ENCODE data around the gene GLRX2. TPM values are rescaled to one million over a fixed set of nuclear protein-coding genes. Genes with fewer than 3 reads are reported as not detected.

GLRX2 gene
- total and polyA plus RNA-seq, 9 donors = 3.2 to 18.5 (median 9.1) TPM

- no peak overlapping the region for H3K4me3 ChIP-seq
- H3K27me3 ChIP-seq = no peaks in the 10 kb centered on the region
- H3K4me1 ChIP-seq (ENCODE audit: insufficient read depth) = no peaks in the 10 kb centered on the region
- no peak for DNase-seq
- H3K36me3 ChIP-seq = no peaks in the 10 kb centered on the region
- no peaks in the 10 kb centered on the region for H3K9me3 ChIP-seq
- WGBS, 3 donors = 82 to 88% (median 83%) methylated on average over 3 of the region's 3 CpGs
- TF ChIP-seq, protein P1, sequence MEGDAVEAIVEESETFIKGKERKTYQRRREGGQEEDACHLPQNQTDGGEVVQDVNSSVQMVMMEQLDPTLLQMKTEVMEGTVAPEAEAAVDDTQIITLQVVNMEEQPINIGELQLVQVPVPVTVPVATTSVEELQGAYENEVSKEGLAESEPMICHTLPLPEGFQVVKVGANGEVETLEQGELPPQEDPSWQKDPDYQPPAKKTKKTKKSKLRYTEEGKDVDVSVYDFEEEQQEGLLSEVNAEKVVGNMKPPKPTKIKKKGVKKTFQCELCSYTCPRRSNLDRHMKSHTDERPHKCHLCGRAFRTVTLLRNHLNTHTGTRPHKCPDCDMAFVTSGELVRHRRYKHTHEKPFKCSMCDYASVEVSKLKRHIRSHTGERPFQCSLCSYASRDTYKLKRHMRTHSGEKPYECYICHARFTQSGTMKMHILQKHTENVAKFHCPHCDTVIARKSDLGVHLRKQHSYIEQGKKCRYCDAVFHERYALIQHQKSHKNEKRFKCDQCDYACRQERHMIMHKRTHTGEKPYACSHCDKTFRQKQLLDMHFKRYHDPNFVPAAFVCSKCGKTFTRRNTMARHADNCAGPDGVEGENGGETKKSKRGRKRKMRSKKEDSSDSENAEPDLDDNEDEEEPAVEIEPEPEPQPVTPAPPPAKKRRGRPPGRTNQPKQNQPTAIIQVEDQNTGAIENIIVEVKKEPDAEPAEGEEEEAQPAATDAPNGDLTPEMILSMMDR (IDR thresholded peaks at IDR 0.05) = no peak
- TF ChIP-seq POLR2A (IDR thresholded peaks at IDR 0.05) (no peak), EP300 (IDR thresholded peaks at IDR 0.05) (no peak)
- intact Hi-C loops (cut with DNase I) = no loop called here
- H3K27ac ChIP-seq = no peak overlapping the region
Measured at GRCh38 chr1:193110864-193111263, 5.7 kb upstream of the GLRX2 start.

DNA sequence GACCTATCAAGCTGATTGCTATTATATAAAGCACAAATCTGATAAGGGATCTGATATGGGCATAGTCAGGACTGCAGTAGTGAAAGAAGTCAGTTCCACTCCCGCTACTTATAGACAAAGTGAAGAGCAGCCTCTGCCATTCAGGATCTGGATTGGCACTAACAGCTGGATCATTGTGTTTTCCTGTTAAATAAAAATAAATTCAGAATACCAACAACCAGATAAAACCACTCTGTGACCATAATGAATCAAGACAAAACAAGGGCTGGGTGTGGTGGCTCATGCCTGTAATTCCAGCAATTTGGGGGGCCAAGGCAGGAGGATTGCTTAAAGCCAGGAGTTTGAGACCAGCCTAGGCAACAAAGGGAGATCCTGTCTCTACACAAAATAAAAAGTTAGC lies 5.0 kb upstream of the GLRX2 start:
- H3K9me3 ChIP-seq = no peaks in the 10 kb centered on the region
- no peaks in the 10 kb centered on the region for H3K36me3 ChIP-seq
- no peak for DNase-seq
- no peaks in the 10 kb centered on the region for H3K27me3 ChIP-seq
- intact Hi-C loops (cut with DNase I) = no loop called here
- TF ChIP-seq POLR2A (IDR thresholded peaks at IDR 0.05) (no peak), EP300 (IDR thresholded peaks at IDR 0.05) (no peak)
- TF ChIP-seq, protein P1 (IDR thresholded peaks at IDR 0.05) = no peak
- 92 to 100% (median 97%) methylated on average over 1 of the region's 1 CpG for WGBS, 3 donors
- no peaks in the 10 kb centered on the region for H3K4me1 ChIP-seq (ENCODE audit: insufficient read depth)
- no peak overlapping the region for H3K4me3 ChIP-seq
- H3K27ac ChIP-seq = no peak overlapping the region

DNA sequence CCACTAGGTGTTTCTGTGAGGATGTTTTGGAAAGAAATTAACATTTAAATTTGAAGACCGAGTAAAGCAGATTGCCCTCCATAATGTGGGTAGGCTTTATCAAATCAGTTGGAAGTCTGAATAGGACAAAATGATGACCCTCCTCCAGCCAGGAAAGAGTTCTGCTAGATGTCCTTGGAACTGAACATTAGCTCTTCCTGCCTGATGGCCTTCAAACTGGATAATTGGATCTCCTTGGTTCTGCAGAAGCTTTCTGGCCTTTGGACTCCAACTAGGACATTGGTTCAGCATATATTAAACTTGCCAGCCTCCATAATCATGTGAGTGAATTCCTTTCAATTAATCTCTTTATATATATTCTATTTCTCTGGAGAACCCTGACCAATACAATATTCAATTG lies 4.4 kb upstream of the GLRX2 start:
- TF ChIP-seq EP300 (IDR thresholded peaks at IDR 0.05) = no peak
- TF ChIP-seq, protein P1 (IDR thresholded peaks at IDR 0.05) = no peak
- TF ChIP-seq POLR2A (IDR thresholded peaks at IDR 0.05) = no peak
- WGBS, 3 donors = 86 to 96% (median 90%) methylated on average over 1 of the region's 1 CpG

GRCh38 chr1:193108471-193108870 lies 3.3 kb upstream of the GLRX2 start:
- peaks cover 2% of the 10 kb centered on the region for H3K4me1 ChIP-seq (ENCODE audit: insufficient read depth)
- DNase-seq = no peak
- intact Hi-C loops (cut with DNase I) = loop anchor here in 1 of 4 donors (10.0 kb wide), 1 partner anchor 54 kb away; the partner anchor contains the start of genes RO60 and UCHL5
- H3K4me3 ChIP-seq = no peak overlapping the region
- no peaks in the 10 kb centered on the region for H3K9me3 ChIP-seq
- H3K27me3 ChIP-seq = no peaks in the 10 kb centered on the region
- no peak overlapping the region for H3K27ac ChIP-seq
- TF ChIP-seq, protein P1 (IDR thresholded peaks at IDR 0.05) = no peak
- TF ChIP-seq EP300 (IDR thresholded peaks at IDR 0.05) = no peak
- no peak for TF ChIP-seq POLR2A (IDR thresholded peaks at IDR 0.05)
- 78 to 84% (median 81%) methylated on average over 3 of the region's 3 CpGs for WGBS, 3 donors
- no peaks in the 10 kb centered on the region for H3K36me3 ChIP-seq

More for the DNA sequence above, 4.4 kb upstream of the GLRX2 start:
- no peaks in the 10 kb centered on the region for H3K27me3 ChIP-seq
- H3K9me3 ChIP-seq = no peaks in the 10 kb centered on the region
- no peak overlapping the region for H3K27ac ChIP-seq
- intact Hi-C loops (cut with DNase I) = loop anchor here in 1 of 4 donors (10.0 kb wide), 1 partner anchor 55 kb away; the partner anchor contains the start of genes RO60 and UCHL5
- H3K4me1 ChIP-seq (ENCODE audit: insufficient read depth) = no peaks in the 10 kb centered on the region
- H3K4me3 ChIP-seq = no peak overlapping the region
- no peak for DNase-seq
- H3K36me3 ChIP-seq = no peaks in the 10 kb centered on the region

Measured in ovary (tissue), 9 donors.